ENCODE measurements around the gene GPD1L. TPM values are rescaled to one million over a fixed set of nuclear protein-coding genes. Genes with fewer than 3 reads are reported as not detected.

Gene GPD1L
- total RNA-seq, 1 donor from 2014 or later, result 9.1 TPM

GRCh38 chr3:32217339-32217738, 110.9 kb downstream of the GPD1L start:
- no peaks in the 10 kb centered on the region for H3K36me3 Mint-ChIP-seq (ENCODE audit: unreplicated experiment)
- no peaks in the 10 kb centered on the region for H3K27me3 Mint-ChIP-seq (ENCODE audit: unreplicated experiment)
- H3K27ac Mint-ChIP-seq (ENCODE audit: unreplicated experiment), result no peak overlapping the region
- no peak for DNase-seq
- H3K9me3 Mint-ChIP-seq (ENCODE audit: unreplicated experiment), result no peaks in the 10 kb centered on the region
- TF ChIP-seq CTCF (IDR thresholded peaks at IDR 0.05; ENCODE audit: partially characterized antibody, unreplicated experiment), result no peak
- peaks cover 5% of the 10 kb centered on the region for H3K4me1 Mint-ChIP-seq (ENCODE audit: low read depth, unreplicated experiment)
- H3K4me3 Mint-ChIP-seq (ENCODE audit: unreplicated experiment), result no peak overlapping the region

Other genes with a start within 250 kb of the GPD1L start
- gene OSBPL10, start 125.4 kb upstream of the GPD1L start, total RNA-seq (ENCODE audit: unreplicated experiment), result 3.8 TPM
- not detected for gene ZNF860, start 124.9 kb upstream of the GPD1L start, total RNA-seq (ENCODE audit: unreplicated experiment)
- not detected for gene CMTM8, start 132.1 kb downstream of the GPD1L start, total RNA-seq (ENCODE audit: unreplicated experiment)